Uterus (tissue), 4 donors: Measurements from ENCODE around the gene SV2A. TPM values are rescaled to one million over a fixed set of nuclear protein-coding genes. Genes with fewer than 3 reads are reported as not detected.

Experiments used
- DNase-seq, 2 donors: peaks; one replicate each; pipeline ENCODE4 v3.0.0-alpha.2; 2019 to 2020
- H3K27ac ChIP-seq, 2 donors: fragments of 200-600 bp; sonication (generic); 1 replicate in 1 of 2; 2 replicates in 1 of 2; pipeline ENCODE4 v1.5.1; 2016 to 2018
- H3K27me3 ChIP-seq, 2 donors: fragments of 200-600 bp; sonication (generic); one replicate each; pipeline ENCODE4 v1.5.1; 2018 to 2019; ENCODE audit warnings: control low read depth in 1 of 2
- H3K36me3 ChIP-seq, 2 donors: fragments of 200-600 bp; sonication (generic); one replicate each; pipeline ENCODE4 v1.5.1; 2019; ENCODE audit warnings: control low read depth in 1 of 2
- H3K4me1 ChIP-seq, 2 donors: fragments of 200-600 bp; sonication (generic); one replicate each; pipeline ENCODE4 v1.5.1; 2018 to 2019; ENCODE audit warnings: control low read depth in 1 of 2
- H3K4me3 ChIP-seq, 2 donors: fragments of 200-600 bp; sonication (generic); 1 replicate in 1 of 2; 2 replicates in 1 of 2; pipeline ENCODE4 v1.5.1; 2018 to 2019; ENCODE audit warnings: mild to moderate bottlenecking in 1 of 2
- H3K9me3 ChIP-seq, 2 donors: fragments of 200-600 bp; sonication (generic); one replicate each; pipeline ENCODE4 v1.5.1; 2019; ENCODE audit warnings: control low read depth in 1 of 2
- CTCF ChIP-seq, 4 experiments: fragments of 200-600 bp in 2 of 4; fragments of 450-650 bp in 2 of 4; sonication (generic) in 2 of 4; IDR thresholded peaks; one replicate each; pipeline ENCODE4 v1.5.1; 2016 to 2019; ENCODE audit warnings: antibody characterized with exemption in 4 of 4, mild to moderate bottlenecking in 2 of 4, moderate library complexity in 1 of 4
- POLR2A ChIP-seq, 2 donors: fragments of 450-650 bp; IDR thresholded peaks; one replicate each; pipeline ENCODE4 v1.6.1; 2016; ENCODE audit warnings: antibody characterized with exemption in 2 of 2, mild to moderate bottlenecking in 1 of 2, moderate library complexity in 1 of 2
- intact Hi-C: fragments of 100-400 bp; cut with DNase I; formaldehyde crosslinking; loops from one replicate; pipeline ENCODE4 v1.15.1; 2023; ENCODE audit warnings: low total_unique reads
- total RNA-seq, 4 donors: library from RNA; depleted of rRNA in 3 of 4; stranded (reverse); fragments of >200 nt in 3 of 4; gene quantifications; one replicate each; pipeline versions ENCODE4 v1.1.0 to v1.2.4, GENCODE V29; 2014 to 2023
- donor health status: DM: yes; HTN: yes; CAD: no.

SV2A gene
- total RNA-seq, 4 donors from 2014 or later, result 1.5 to 22.6 (median 12.0) TPM

- DNase-seq, result no peak
- Histone ChIP-seq H3K27me3 (no peaks in the 10 kb centered on the region), H3K36me3 (no peaks in the 10 kb centered on the region), H3K9me3 (no peaks in the 10 kb centered on the region), H3K27ac (peak overlapping the region; percentile 88 to 90), H3K4me3 (peak overlapping the region; percentile 66 to 73), H3K4me1 (peaks cover 0 to 10% of the 10 kb centered on the region in 2 donors)
- intact Hi-C loops, result no loop called here
- TF ChIP-seq POLR2A (IDR thresholded peaks at IDR 0.05) (no peak), CTCF (IDR thresholded peaks at IDR 0.05) (peak in 2 of 4 experiments; percentile 10 to 14)
These were observed 19.5 kb upstream of the SV2A start for GRCh38 chr1:149936992-149937705.

GRCh38 chr1:149936170-149936991 is 18.7 kb upstream of the SV2A start, which contains the start of gene MTMR11:
Gene MTMR11, minus strand, starts transcription at chr1:149936879. Its CDS starts 232 bp downstream, at chr1:149936647.
- Histone ChIP-seq H3K4me1 (peaks cover 0 to 10% of the 10 kb centered on the region in 2 donors), H3K4me3 (peak within 1 kb of the TSS; percentile 66 to 73), H3K27ac (peak within 1 kb of the TSS; percentile 88 to 90), H3K27me3 (no peaks in the 10 kb centered on the region), H3K36me3 (no peaks in the 10 kb centered on the region), H3K9me3 (no peaks in the 10 kb centered on the region)
- peak; percentile 41 to 67 for DNase-seq
- intact Hi-C loops, result no loop called here
- no peak for TF ChIP-seq CTCF (IDR thresholded peaks at IDR 0.05)

GRCh38 chr1:149934356-149934755 is 16.7 kb upstream of the SV2A start:
- Histone ChIP-seq H3K36me3 (no peaks in the 10 kb centered on the region), H3K4me1 (peaks cover 0 to 10% of the 10 kb centered on the region in 2 donors), H3K9me3 (no peaks in the 10 kb centered on the region), H3K27ac (peak overlapping the region in 1 of 2 donors; percentile 90), H3K4me3 (no peak overlapping the region), H3K27me3 (no peaks in the 10 kb centered on the region)
- no peak for DNase-seq
- intact Hi-C loops, result no loop called here
- TF ChIP-seq POLR2A (IDR thresholded peaks at IDR 0.05), result no peak
- TF ChIP-seq CTCF (IDR thresholded peaks at IDR 0.05), result no peak

GRCh38 chr1:149933208-149933607 is 15.6 kb upstream of the SV2A start:
- Histone ChIP-seq H3K9me3 (no peaks in the 10 kb centered on the region), H3K36me3 (no peaks in the 10 kb centered on the region), H3K4me1 (peaks cover 0 to 10% of the 10 kb centered on the region in 2 donors), H3K27ac (no peak overlapping the region), H3K4me3 (no peak overlapping the region), H3K27me3 (no peaks in the 10 kb centered on the region)
- TF ChIP-seq CTCF (IDR thresholded peaks at IDR 0.05) (no peak), POLR2A (IDR thresholded peaks at IDR 0.05) (no peak)
- intact Hi-C loops, result no loop called here
- DNase-seq, result no peak

- H3K9me3 ChIP-seq, result no peaks in the 10 kb centered on the region
- no peaks in the 10 kb centered on the region for H3K36me3 ChIP-seq
- TF ChIP-seq CTCF (IDR thresholded peaks at IDR 0.05) (no peak), POLR2A (IDR thresholded peaks at IDR 0.05) (no peak)
- H3K27ac ChIP-seq, result no peak overlapping the region
- peaks cover 0 to 5% of the 10 kb centered on the region in 2 donors for H3K4me1 ChIP-seq
- H3K4me3 ChIP-seq, result no peak overlapping the region
- intact Hi-C loops, result no loop called here
- no peak for DNase-seq
- H3K27me3 ChIP-seq, result no peaks in the 10 kb centered on the region
These were observed 14.8 kb upstream of the SV2A start for GRCh38 chr1:149932474-149932873.
